HG02870 (cell line): ENCODE measurements around the gene ALKBH6.
A peak's percentile ranks its signal among the peaks of the same experiment; 100 is the strongest.
"Not testable (repeated sequence)": the region's sequence is repeated elsewhere in the genome, so short reads cannot be mapped to it uniquely, and the experiment has no call there.

Experiments used
- ATAC-seq: cut with Tn5 transposase; IDR thresholded peaks from one replicate; pipeline ENCODE4 v1.9.1; 2021; ENCODE audit warnings: mild to moderate bottlenecking, moderate library complexity; ENCODE audit not compliant: unreplicated experiment

The ALKBH6 gene

GRCh38 chr19:36014012-36014924, at the start of gene ALKBH6:
ALKBH6 (minus strand) TSS chr19:36014213; CDS start chr19:36013397, 816 bp downstream.
- ATAC-seq: peak; percentile 98

DNA sequence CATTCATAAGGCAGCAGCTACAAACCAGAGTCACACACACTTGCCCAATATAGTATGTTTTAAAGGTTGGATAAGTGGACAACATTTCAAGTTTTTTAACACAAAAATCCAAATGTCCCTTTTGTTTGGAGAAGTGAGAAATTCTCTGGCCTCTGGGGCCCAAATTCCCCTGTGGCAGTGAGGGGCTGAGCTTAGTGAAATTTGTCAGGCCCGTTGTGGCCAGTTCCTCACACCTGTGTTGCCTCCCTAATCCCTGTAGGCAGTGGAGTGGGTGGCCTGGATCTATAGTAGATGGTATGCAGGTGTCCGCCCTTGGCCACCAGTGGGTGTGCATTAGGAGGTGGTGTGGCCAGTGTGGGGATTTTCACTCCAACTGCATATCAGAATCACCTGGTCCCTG, 47.4 kb upstream of the ALKBH6 start:
- no peak for ATAC-seq

- no peak for ATAC-seq
Observed at GRCh38 chr19:36060430-36060829, 46.4 kb upstream of the ALKBH6 start.

DNA sequence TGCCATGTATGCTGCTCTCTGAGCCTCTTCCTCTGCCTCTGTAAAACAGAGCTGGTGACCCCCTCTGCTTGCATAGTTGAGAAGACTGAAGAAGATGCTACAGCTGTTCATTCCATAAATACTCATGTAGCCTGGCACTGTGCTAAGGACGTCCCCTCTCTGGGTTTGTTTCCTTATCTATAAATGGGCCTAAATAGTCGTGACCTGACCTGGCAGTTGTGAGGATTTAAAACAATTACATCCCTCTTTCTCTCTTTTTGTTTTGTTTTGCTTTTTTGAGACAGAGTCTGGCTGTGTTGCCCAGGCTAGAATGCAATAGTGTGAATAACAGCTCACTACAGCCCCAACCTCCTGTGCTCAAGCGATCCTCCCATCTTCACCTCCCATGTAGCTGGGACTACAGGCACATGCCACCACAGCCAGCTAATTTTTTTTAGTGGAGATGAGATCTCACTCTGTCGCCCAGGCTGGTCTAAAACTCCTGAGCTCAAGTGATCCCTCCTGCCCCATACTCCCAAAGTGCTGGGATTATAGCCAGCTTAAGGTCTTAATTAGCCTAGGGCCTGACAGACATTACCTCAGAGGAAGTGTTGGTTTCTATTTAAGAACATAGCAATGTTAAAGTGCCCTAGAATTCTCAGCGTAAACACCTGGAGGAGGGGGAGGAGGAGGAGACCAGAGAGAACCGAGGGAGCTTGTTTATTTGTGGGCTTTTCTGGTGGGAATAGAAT, 45.3 kb upstream of the ALKBH6 start:
- no peak for ATAC-seq

GRCh38 chr19:36058481-36059179, 44.6 kb upstream of the ALKBH6 start:
- no peak for ATAC-seq

DNA sequence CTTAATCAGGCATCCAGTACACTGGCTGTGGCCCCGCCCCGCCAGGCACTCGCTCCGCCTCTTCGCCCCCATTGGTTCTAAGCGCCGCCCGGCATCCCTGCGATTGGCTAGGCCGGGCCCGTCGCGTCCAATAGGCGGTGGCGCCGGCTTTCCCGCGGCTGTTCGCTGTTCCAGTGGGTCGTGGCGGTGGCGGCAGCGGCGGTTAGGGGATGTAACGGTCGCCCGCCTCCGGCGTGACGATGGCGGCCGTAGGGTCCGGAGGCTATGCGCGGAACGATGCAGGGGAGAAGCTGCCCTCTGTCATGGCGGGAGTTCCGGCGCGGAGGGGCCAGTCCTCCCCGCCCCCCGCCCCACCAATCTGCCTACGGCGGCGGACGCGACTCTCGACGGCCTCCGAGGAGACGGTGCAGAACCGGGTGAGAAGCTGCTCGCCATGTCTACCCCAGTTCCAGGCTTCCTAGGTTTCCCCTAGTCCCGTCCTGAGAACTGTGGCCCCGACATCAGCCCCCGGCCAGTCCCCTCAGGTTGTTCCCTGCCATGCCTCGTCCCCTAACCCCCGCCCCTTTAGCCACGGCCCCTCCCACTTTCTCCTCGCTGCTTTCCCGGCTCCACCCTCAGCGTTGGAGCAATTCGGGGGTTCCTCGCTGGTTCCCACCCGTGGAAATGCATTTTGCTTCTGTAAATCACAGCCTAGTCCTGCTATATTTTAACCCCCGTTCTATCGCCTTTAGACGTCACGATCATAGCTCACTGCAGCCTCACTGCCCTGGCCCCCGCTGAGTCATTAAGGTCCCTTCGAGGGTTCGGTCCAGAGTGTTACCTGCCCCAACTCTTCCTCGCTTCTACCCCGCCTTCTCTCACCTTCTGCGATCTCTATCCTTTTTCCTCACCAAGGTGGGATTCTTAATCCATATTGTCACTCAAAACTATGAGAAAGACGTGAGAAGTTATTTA, 41.0 kb upstream of the ALKBH6 start, which contains the start of gene WDR62:
TSS of gene WDR62 (plus strand) at position 165 of the 954 bp plus-strand sequence. CDS start at position 240, 75 bp downstream.
- ATAC-seq: peak; percentile 69

- peak; percentile 79 for ATAC-seq
Observed at GRCh38 chr19:36054119-36054732, 40.2 kb upstream of the ALKBH6 start, which contains the start of gene THAP8. THAP8 (minus strand) TSS chr19:36054285; CDS start chr19:36054217, 68 bp downstream.

GRCh38 chr19:36051637-36052036, 37.6 kb upstream of the ALKBH6 start:
- no peak for ATAC-seq

DNA sequence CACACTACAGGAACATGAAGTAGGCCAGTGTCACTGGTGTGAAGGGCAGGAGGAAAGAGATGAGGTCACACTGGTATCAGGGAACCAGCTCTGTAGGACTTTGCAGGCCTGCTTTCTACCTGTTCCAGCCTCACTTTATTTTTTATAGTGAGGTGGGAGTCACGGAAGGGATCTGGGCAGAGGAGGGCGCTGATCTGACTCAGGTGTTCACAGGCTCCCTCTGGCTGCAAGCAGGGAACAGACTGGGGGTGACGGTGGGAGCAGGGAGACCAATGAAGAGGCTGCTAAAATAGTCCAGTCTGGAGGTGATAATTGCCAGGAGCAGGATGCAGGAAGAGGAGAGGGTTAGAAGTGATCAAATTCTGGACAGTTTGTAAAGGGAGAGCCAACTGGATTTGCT, 37.2 kb upstream of the ALKBH6 start:
- ATAC-seq: no peak

DNA sequence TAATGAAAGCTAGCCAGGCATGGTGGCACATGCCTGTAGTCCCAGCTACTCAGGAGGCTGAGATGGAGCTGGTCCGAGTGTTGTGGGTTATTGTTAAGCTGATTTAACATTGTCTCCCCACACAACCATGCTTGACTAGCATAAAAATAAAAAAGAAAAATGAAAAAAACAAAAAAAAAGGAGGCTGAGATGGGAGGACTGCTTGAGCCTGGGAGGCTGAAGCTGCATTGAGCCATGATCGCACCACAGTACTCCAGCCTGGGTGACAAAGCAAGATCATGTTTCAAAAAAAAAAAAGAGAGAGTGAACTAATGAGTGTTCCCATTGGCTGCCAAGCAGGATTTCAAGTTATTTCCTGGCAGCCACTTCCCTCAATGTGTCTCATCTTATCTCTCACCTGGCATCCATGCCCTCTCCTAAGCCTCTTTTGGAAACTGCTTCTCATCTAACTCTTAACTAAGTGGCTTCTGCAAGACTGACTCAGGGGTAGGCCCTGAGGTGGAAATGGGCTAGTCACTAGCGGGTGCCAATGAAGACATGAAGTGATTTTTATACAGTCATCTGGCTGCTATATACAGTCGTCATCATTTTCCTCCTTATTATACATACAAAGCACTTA, 35.2 kb upstream of the ALKBH6 start:
- ATAC-seq: no peak

DNA sequence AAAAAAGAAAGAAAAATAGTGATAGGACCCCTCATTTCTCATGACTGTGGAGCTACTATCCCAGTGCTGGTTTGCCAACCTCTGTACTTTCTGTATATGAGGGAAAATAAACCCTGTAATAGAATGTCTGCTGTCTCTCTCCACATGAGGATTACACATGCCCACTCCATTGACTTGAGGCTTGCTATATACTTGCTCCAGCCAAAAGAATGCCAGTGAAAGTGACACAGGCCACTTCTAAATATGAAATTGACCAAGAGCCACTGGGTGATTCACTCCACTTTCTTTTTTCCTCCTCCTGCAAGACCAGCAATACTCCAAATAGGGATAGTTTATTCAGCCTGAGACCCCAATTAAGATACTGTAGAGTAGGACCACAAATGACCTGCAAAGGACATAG, 33.8 kb upstream of the ALKBH6 start:
- no peak for ATAC-seq

DNA sequence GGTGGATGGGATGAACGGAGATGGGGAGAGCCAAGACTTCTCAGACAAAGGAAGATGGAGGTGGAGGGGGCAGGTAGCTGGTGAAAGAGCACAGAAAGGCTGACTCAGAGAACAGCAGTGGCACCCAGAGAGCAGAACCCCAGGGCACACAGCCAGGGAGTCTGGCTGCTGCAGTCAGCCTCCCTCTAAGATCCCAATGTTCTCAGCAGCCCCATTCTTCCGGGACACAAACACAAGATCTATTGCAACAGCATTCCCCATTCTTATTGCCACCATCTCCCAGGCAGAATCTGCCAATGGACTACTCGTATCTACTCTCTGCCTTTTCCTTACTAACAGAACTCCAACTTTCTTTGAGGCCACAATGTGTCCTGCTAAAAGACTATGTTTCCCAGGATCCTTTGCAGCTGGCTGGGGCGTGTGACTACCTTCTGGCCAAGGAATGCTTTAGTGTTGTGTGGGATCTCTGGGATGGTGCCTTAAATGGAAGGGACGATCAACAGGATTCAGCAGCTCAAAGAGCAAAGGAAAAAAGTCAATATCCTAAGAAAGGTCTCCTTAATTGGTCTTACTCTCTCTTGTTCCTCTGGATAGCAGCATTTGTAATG, 32.5 kb upstream of the ALKBH6 start:
- no peak for ATAC-seq

DNA sequence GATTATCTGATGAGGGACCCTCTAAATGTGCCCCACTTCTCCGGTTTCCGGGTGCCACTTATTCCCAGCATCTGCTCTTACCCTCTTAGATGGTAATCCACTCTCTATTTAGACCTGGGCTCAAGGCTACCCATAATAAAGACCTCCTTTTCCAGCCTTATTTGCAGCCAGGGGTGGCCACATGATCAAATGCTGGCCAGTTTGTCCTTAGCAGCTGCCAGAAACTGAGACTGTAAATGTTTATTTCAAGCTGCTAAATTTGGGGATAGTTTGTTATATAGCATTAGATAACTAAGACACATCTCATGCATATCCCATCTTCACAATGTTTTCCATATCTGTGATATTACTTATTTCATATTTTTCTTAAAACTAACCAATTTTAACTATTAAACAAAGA, 29.9 kb upstream of the ALKBH6 start:
- no peak for ATAC-seq

- ATAC-seq: no peak
Observed at GRCh38 chr19:36041831-36042230, 27.8 kb upstream of the ALKBH6 start.

- not testable (repeated sequence) for ATAC-seq
Observed at GRCh38 chr19:36041092-36041491, 27.1 kb upstream of the ALKBH6 start.

DNA sequence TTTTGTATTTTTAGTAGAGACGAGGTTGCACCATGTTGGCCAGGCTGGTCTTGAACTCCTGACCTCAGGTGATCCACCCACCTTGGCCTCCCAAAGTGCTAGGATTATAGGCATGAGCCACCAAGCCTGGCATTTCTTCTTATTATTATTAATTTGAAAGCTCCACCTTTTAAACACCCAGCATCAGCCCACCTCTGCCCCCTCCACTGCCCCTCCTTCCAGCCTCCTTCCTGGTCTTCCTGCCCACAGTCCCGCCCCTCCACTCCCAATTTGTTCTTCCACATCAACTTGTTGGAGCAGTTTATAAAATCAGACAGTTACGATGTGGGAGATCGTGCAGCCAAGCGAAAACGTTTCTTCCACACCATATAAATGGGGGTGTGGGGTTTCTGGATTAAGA, 26.5 kb upstream of the ALKBH6 start:
- ATAC-seq: no peak

DNA sequence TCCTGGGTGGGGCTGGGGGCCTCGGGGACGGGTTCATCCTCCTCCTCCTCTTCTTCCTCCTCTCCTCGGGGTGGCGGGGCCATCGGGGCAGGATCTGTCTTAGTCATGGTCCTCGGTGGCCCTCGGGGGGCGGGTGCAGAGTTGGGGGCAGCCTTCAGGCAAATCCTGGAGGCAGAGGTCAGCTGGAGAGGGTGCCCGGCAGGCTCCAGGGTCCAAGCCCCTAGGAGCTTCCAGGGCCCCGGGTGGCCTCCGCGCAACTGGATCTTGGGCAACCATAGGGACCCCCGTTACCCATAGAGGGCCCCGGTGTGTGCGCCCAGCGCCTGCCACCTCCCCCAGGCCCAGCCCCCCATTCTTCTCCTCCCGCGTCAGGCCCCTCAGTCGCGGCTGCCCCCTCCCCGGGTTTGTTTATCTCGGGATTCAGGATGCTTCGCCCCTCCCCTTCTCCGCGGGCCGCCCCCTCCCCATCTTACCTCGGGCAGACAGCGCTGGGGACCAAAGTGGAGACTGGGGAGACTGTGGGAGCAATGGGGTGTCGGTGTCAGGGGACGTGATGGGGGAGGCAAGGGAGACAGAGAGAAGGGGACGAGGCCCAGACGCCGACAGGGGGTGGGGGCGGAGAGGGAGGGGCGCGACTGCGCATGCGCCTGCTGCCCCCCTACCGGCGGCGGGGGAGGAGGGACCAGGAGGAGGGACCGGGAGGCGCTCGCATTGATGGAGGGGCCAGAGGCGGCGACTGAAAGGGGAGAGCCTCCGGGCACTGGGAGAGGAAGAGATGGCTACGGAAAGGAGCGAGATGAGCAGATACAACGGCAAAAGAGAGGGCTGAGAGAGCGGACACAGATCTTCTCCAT, 18.5 kb upstream of the ALKBH6 start, which contains the start of gene CLIP3:
TSS of gene CLIP3 (minus strand) at position 623 of the 854 bp plus-strand sequence. CDS start at position 107, 516 bp downstream.
- no peak for ATAC-seq

- ATAC-seq: no peak
Observed at GRCh38 chr19:36031308-36031707, 17.3 kb upstream of the ALKBH6 start.
